Neuronal stem cell (in vitro differentiated cells): ENCODE results near the gene RNF20. TPM values are rescaled to one million over a fixed set of nuclear protein-coding genes. Genes with fewer than 3 reads are reported as not detected.

Source experiments
- DNase-seq: peaks from one replicate; pipeline ENCODE4 v3.0.0-alpha.2; 2013; ENCODE audit warnings: low spot score
- H2AFZ ChIP-seq: one replicate; pipeline ENCODE4 v1.6.1; 2013; ENCODE audit warnings: mild to moderate bottlenecking, low read length, inconsistent platforms
- H2AK5ac ChIP-seq: 2 replicates; pipeline ENCODE4 v1.6.1; 2013; ENCODE audit warnings: low read depth, mild to moderate bottlenecking, inconsistent platforms, low read length, moderate library complexity, mixed read lengths
- H2BK120ac ChIP-seq: 2 replicates; pipeline ENCODE4 v1.6.1; 2013; ENCODE audit warnings: low read depth, mild to moderate bottlenecking, inconsistent platforms, low read length, moderate library complexity, mixed read lengths
- H2BK12ac ChIP-seq: one replicate; pipeline ENCODE4 v1.6.1; 2013; ENCODE audit warnings: low read length, inconsistent platforms
- H2BK15ac ChIP-seq: 2 replicates; pipeline ENCODE4 v1.6.1; 2013; ENCODE audit warnings: mild to moderate bottlenecking, low read length, inconsistent platforms, mixed read lengths
- H2BK5ac ChIP-seq: one replicate; pipeline ENCODE4 v1.6.1; 2013; ENCODE audit warnings: inconsistent platforms, mild to moderate bottlenecking, low read length, moderate library complexity
- H3K14ac ChIP-seq: one replicate; pipeline ENCODE4 v1.6.1; 2013; ENCODE audit warnings: low read length, inconsistent platforms
- H3K18ac ChIP-seq: 2 replicates; pipeline ENCODE4 v1.6.1; 2013; ENCODE audit warnings: low read length, inconsistent platforms
- H3K23ac ChIP-seq: 2 replicates; pipeline ENCODE4 v1.6.1; 2013; ENCODE audit warnings: low read depth, mild to moderate bottlenecking, mixed read lengths, low read length, inconsistent platforms; ENCODE audit not compliant: poor library complexity
- H3K27ac ChIP-seq: replicated peaks from 3 replicates; pipeline ENCODE4 v1.5.1; 2013; ENCODE audit warnings: low read length, inconsistent platforms
- H3K27me3 ChIP-seq, 3 experiments: 2 replicates each; pipeline ENCODE4 v1.6.1; 2013; ENCODE audit warnings: low read length in 3 of 3, mild to moderate bottlenecking in 2 of 3, inconsistent platforms in 1 of 3, low read depth in 1 of 3, mixed read lengths in 1 of 3, moderate library complexity in 1 of 3; ENCODE audit not compliant: control insufficient read depth in 3 of 3, insufficient read depth in 3 of 3
- H3K36me3 ChIP-seq, 2 donors: replicated peaks in 1 of 2; 2 replicates each; pipeline ENCODE4 v1.6.1; 2013; ENCODE audit warnings: low read length in 2 of 2; ENCODE audit not compliant: control insufficient read depth in 2 of 2, insufficient read depth in 2 of 2
- H3K4ac ChIP-seq: 2 replicates; pipeline ENCODE4 v1.6.1; 2013; ENCODE audit warnings: inconsistent platforms, mild to moderate bottlenecking, low read length, moderate library complexity
- H3K4me1 ChIP-seq, 2 donors: 1 replicate in 1 of 2; 2 replicates in 1 of 2; pipeline ENCODE4 v1.6.1; 2013; ENCODE audit warnings: low read length in 2 of 2, low read depth in 1 of 2; ENCODE audit not compliant: control insufficient read depth in 2 of 2, insufficient read depth in 1 of 2
- H3K4me2 ChIP-seq: one replicate; pipeline ENCODE4 v1.6.1; 2013; ENCODE audit warnings: mild to moderate bottlenecking, low read length, inconsistent platforms; ENCODE audit not compliant: insufficient read depth, poor library complexity, severe bottlenecking
- H3K4me3 ChIP-seq, 2 donors: 2 replicates each; pipeline ENCODE4 v1.5.1; 2013; ENCODE audit warnings: low read length in 2 of 2, mild to moderate bottlenecking in 2 of 2, inconsistent platforms in 1 of 2, moderate library complexity in 1 of 2
- H3K79me1 ChIP-seq: one replicate; pipeline ENCODE4 v1.6.1; 2013; ENCODE audit warnings: low read depth, mild to moderate bottlenecking, inconsistent platforms, low read length, moderate library complexity
- H3K9ac ChIP-seq: one replicate; pipeline ENCODE4 v1.6.1; 2013; ENCODE audit warnings: mild to moderate bottlenecking, low read depth, low read length, inconsistent platforms; ENCODE audit not compliant: poor library complexity
- H3K9me3 ChIP-seq, 2 donors: replicated peaks in 1 of 2; 2 replicates each; pipeline versions ENCODE3 to v1.6.1; 2013; ENCODE audit warnings: low read length in 2 of 2, mild to moderate bottlenecking in 2 of 2, inconsistent platforms in 1 of 2, low read depth in 1 of 2, mixed read lengths in 1 of 2, moderate library complexity in 1 of 2; ENCODE audit not compliant: control insufficient read depth in 2 of 2, insufficient read depth in 1 of 2
- H4K8ac ChIP-seq: one replicate; pipeline ENCODE4 v1.6.1; 2013; ENCODE audit warnings: low read depth, mild to moderate bottlenecking, inconsistent platforms, low read length, moderate library complexity
- H4K91ac ChIP-seq: one replicate; pipeline ENCODE4 v1.6.1; 2013; ENCODE audit warnings: low read length, low read depth, mild to moderate bottlenecking, inconsistent platforms; ENCODE audit not compliant: poor library complexity
- WGBS, 2 donors: extraction: QIAGEN DNeasy Blood & Tissue Kit; methylation state at CpG; one replicate each; pipeline ENCODE4 v1.1.7; 2013; ENCODE audit warnings: missing lambda C conversion rate in 2 of 2, mixed read lengths in 1 of 2; ENCODE audit not compliant: insufficient read length in 2 of 2, insufficient replicate concordance in 1 of 2; ENCODE audit errors: extremely low coverage in 2 of 2; 5-methylcytosine and 5-hydroxymethylcytosine counted together
- small RNA-seq: library from polyadenylated mRNA; stranded (forward); fragments of <200 nt; extraction: miRNeasy Mini kit (QIAGEN cat#:217004); gene quantifications from one replicate; pipeline ENCODE3, GENCODE V24; 2013; ENCODE audit not compliant: insufficient read depth

The RNF20 gene

DNA sequence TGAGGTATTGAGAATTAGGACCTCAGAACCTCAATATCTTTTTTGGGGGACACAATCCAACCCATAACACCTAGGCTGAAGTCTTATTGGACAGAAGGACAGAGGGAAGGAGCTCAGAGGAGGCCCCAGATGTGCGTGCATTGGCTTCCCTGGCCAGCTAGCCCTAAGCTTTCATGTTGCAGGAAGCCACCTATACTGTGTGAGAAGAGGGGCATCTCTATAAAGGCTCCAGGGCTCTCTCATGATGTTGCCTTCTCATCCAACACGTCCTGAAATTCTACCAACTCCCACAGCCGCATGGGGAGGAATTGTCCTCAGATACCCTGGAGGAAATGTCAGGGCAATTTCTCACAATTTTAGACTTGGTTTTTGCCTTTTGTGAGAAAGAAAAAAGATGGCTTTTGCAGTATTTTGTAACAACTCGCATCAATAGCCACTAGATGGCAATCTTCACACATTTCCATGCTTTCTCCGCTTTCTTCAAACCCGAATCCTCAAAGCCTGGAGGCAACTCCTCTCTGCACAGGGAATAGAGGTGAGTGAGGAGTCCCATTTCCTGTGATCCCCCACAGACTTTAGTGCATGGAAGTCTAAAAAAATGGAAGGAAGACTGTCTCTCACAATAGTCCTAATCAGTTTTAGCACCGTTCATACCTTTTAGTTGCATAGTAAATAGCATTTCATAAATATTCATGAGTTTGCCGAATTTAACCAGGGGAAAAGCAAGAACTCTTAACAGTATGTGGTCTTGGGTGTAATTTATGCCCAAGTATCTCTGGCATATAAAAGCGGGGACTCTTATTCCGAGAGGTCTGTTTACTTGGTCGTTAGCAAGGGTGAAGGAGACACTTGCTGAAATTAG is 68.5 kb downstream of the RNF20 start:
- H4K91ac ChIP-seq, result no peak overlapping the region
- WGBS, 2 donors, result no CpG with 5 or more reads among the region's 11 CpGs
- H3K27me3 ChIP-seq, result peaks cover 0 to 9% (median 0%) of the 10 kb centered on the region in 3 experiments
- H2BK12ac ChIP-seq, result no peak overlapping the region
- no peak overlapping the region for H2BK120ac ChIP-seq
- H3K4me3 ChIP-seq, result no peak overlapping the region
- no peak overlapping the region for H4K8ac ChIP-seq
- H2BK15ac ChIP-seq, result no peak overlapping the region
- no peaks in the 10 kb centered on the region for H3K9me3 ChIP-seq
- H3K36me3 ChIP-seq, result no peaks in the 10 kb centered on the region
- no peak overlapping the region for H2AFZ ChIP-seq
- H3K79me1 ChIP-seq, result no peaks in the 10 kb centered on the region
- no peak overlapping the region for H3K14ac ChIP-seq
- no peak overlapping the region for H3K27ac ChIP-seq
- no peaks in the 10 kb centered on the region for H3K4me1 ChIP-seq
- H3K18ac ChIP-seq, result no peak overlapping the region
- H2BK5ac ChIP-seq, result no peak overlapping the region
- no peak overlapping the region for H3K4ac ChIP-seq
- no peak overlapping the region for H2AK5ac ChIP-seq
- H3K23ac ChIP-seq, result no peak overlapping the region
- no peak overlapping the region for H3K4me2 ChIP-seq
- DNase-seq, result peak; percentile 53
- H3K9ac ChIP-seq, result no peak overlapping the region

DNA sequence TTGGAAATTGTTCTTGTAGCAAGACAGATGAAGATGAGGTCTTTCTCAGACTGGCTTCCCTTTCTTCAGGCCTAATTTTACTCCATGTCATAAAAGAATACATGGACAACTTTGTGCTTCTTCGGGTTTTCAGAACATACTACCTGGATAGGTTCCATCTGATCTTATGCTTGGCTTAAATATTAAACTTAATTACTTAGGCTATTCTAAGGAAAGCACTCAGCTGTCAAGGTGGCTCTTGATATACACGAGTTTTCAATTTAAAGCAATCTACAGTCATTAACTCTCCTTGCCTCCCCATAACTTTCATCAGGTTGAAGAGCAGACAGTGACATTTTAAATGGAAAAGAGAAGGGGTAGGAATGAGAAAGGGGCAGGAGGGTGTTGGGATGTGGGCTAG is 70.6 kb downstream of the RNF20 start:
- H3K9ac ChIP-seq, result no peak overlapping the region
- H3K27me3 ChIP-seq, result peaks cover 0 to 16% (median 0%) of the 10 kb centered on the region in 3 experiments
- no CpG with 5 or more reads among the region's 2 CpGs for WGBS, 2 donors
- no peak overlapping the region for H3K23ac ChIP-seq
- no peak overlapping the region for H3K18ac ChIP-seq
- H3K36me3 ChIP-seq, result no peaks in the 10 kb centered on the region
- no peak overlapping the region for H3K4me2 ChIP-seq
- H3K79me1 ChIP-seq, result no peaks in the 10 kb centered on the region
- H2AK5ac ChIP-seq, result no peak overlapping the region
- H2BK120ac ChIP-seq, result no peak overlapping the region
- no peak overlapping the region for H3K14ac ChIP-seq
- H3K9me3 ChIP-seq, result no peaks in the 10 kb centered on the region
- H2BK12ac ChIP-seq, result no peak overlapping the region
- H4K8ac ChIP-seq, result no peak overlapping the region
- peaks cover 0 to 1% of the 10 kb centered on the region in 2 donors for H3K4me1 ChIP-seq
- H3K4me3 ChIP-seq, result no peak overlapping the region
- no peak overlapping the region for H2BK5ac ChIP-seq
- no peak overlapping the region for H3K4ac ChIP-seq
- H4K91ac ChIP-seq, result no peak overlapping the region
- H2AFZ ChIP-seq, result no peak overlapping the region
- H3K27ac ChIP-seq, result no peak overlapping the region
- H2BK15ac ChIP-seq, result no peak overlapping the region
- no peak for DNase-seq

DNA sequence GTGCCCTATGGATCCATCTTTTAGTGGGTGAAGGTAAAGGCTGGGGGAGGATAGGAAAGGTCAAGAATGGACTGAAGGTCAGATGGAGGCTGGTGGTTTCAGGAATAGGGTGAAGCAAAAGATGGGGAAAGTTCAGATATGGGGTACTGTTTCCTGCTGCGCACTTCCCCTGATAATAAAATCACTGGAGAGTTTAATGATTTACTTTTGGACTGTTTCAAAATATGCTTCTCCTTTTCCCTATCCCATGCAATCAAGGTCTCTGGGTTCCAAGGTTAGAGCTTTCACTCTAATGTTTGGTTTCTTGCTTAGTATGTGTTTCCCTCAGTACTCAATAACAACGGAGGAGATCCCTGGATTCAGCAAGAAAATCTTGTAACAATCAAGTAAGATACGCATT is 71.9 kb downstream of the RNF20 start:
- Histone ChIP-seq H3K4me2 (no peak overlapping the region), H4K91ac (no peak overlapping the region), H2BK5ac (no peak overlapping the region), H3K4me1 (peaks cover 0 to 1% of the 10 kb centered on the region in 2 donors), H3K27ac (no peak overlapping the region), H2BK12ac (no peak overlapping the region), H3K9me3 (no peaks in the 10 kb centered on the region), H3K36me3 (no peaks in the 10 kb centered on the region), H3K4ac (no peak overlapping the region), H3K27me3 (peaks cover 0 to 16% (median 0%) of the 10 kb centered on the region in 3 experiments), H3K14ac (no peak overlapping the region), H3K4me3 (no peak overlapping the region), H2BK15ac (no peak overlapping the region), H3K79me1 (no peaks in the 10 kb centered on the region), H2AK5ac (no peak overlapping the region), H4K8ac (no peak overlapping the region), H2BK120ac (no peak overlapping the region), H3K18ac (no peak overlapping the region), H2AFZ (no peak overlapping the region), H3K23ac (no peak overlapping the region), H3K9ac (no peak overlapping the region)
- no peak for DNase-seq
- no CpG with 5 or more reads among the region's 3 CpGs for WGBS, 2 donors

Small RNA genes within 50 kb of the gene (small RNA-seq; reads per million reads assigned to genes)
- gene AL353621.1, result not detected
